ENCODE results near the gene MFN2.

DNA sequence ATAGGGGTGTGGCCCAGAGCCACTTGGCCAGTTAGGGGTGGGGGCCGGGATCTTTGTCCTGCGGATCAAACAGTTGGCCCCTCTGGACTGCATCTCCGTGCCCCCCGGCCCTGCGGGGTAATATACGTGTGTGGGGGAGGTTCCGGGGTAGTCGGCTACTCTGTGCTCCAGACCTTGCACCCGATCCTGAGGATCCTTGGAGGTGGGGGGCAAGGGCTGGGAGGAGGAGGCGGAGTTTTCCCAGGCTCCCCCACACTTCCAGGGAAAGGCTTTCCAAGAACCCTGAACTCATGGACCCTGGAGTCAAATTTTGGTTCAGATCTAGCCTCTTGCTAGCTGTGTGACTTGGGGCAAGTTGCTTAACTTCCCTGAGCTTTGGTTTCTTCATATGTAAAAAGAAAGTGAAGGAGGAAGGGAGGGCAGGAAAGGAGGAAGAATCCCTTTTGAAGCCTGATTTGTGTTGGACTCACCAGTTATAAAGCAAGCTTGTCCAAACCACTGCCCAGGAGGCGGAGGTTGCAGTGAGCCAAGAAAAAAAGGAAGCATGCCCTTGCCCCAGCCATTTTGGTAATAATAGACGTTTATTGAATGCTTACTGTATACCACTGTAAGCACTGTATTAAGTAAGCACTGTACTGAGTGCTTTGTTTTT, 39.7 kb downstream of the MFN2 start:
- TF ChIP-seq YY1 (IDR thresholded peaks at IDR 0.05; ENCODE audit: low read depth, low read length) (no peak), HDAC2 (IDR thresholded peaks at IDR 0.05; ENCODE audit: borderline replicate concordance in 1 of 2, low read depth in 2 of 2, low read length in 2 of 2) (no peak), TEAD4 (IDR thresholded peaks at IDR 0.05; ENCODE audit: low read depth, low read length) (no peak), RAD21 (IDR thresholded peaks at IDR 0.05 in 1 of 2, conservative IDR thresholded peaks at IDR 0.05 in 1 of 2; ENCODE audit: low read depth in 2 of 2, low read length in 2 of 2) (no peak), TCF12 (IDR thresholded peaks at IDR 0.05; ENCODE audit: low read depth, low read length) (no peak), POLR2A (IDR thresholded peaks at IDR 0.05; ENCODE audit: control extremely low read depth in 1 of 2, low read depth in 2 of 2, low read length in 2 of 2) (no peak), POLR2AphosphoS5 (IDR thresholded peaks at IDR 0.05; ENCODE audit: low read depth, low read length) (no peak), EP300 (IDR thresholded peaks at IDR 0.05; ENCODE audit: borderline replicate concordance in 1 of 2, low read depth in 2 of 2, low read length in 2 of 2) (no peak), BACH1 (IDR thresholded peaks at IDR 0.05; ENCODE audit: low read length) (no peak)
- TF ChIP-seq, protein P1, sequence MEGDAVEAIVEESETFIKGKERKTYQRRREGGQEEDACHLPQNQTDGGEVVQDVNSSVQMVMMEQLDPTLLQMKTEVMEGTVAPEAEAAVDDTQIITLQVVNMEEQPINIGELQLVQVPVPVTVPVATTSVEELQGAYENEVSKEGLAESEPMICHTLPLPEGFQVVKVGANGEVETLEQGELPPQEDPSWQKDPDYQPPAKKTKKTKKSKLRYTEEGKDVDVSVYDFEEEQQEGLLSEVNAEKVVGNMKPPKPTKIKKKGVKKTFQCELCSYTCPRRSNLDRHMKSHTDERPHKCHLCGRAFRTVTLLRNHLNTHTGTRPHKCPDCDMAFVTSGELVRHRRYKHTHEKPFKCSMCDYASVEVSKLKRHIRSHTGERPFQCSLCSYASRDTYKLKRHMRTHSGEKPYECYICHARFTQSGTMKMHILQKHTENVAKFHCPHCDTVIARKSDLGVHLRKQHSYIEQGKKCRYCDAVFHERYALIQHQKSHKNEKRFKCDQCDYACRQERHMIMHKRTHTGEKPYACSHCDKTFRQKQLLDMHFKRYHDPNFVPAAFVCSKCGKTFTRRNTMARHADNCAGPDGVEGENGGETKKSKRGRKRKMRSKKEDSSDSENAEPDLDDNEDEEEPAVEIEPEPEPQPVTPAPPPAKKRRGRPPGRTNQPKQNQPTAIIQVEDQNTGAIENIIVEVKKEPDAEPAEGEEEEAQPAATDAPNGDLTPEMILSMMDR (IDR thresholded peaks at IDR 0.05; ENCODE audit: control extremely low read depth in 1 of 3, insufficient read depth in 1 of 3, low read depth in 1 of 3, low read length in 3 of 3): no peak
- TF ChIP-seq, protein P2, sequence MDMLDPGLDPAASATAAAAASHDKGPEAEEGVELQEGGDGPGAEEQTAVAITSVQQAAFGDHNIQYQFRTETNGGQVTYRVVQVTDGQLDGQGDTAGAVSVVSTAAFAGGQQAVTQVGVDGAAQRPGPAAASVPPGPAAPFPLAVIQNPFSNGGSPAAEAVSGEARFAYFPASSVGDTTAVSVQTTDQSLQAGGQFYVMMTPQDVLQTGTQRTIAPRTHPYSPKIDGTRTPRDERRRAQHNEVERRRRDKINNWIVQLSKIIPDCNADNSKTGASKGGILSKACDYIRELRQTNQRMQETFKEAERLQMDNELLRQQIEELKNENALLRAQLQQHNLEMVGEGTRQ (IDR thresholded peaks at IDR 0.05; ENCODE audit: low read length): no peak
- TF ChIP-seq, protein P3, sequence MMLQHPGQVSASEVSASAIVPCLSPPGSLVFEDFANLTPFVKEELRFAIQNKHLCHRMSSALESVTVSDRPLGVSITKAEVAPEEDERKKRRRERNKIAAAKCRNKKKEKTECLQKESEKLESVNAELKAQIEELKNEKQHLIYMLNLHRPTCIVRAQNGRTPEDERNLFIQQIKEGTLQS (IDR thresholded peaks at IDR 0.05; ENCODE audit: insufficient read depth, low read depth, low read length): no peak

All from H1 (cell line).